Glomerular visceral epithelial cell (primary cell): ENCODE measurements around the gene LNP1.
A peak's percentile ranks its signal among the peaks of the same experiment; 100 is the strongest.
"Not testable (repeated sequence)": the region's sequence is repeated elsewhere in the genome, so short reads cannot be mapped to it uniquely, and the experiment has no call there.

Experiments used
- DNase-seq: peaks from one replicate; pipeline ENCODE4 v3.0.0-alpha.2; 2016; ENCODE audit errors: extremely low spot score

LNP1 gene

DNA sequence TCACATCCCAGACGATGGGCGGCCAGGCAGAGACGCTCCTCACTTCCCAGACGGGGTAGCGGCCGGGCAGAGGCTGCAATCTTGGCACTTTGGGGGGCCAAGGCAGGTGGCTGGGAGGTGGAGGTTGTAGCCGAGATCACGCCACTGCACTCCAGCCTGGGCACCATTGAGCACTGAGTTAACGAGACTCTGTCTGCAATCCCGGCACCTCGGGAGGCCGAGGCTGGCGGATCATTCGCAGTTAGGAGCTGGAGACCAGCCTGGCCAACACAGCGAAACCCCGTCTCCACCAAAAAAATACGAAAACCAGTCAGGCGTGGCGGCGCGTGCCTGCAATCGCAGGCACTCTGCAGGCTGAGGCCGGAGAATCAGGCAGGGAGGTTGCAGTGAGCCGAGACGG is 77.2 kb downstream of the LNP1 start:
- not testable (repeated sequence) for DNase-seq

DNA sequence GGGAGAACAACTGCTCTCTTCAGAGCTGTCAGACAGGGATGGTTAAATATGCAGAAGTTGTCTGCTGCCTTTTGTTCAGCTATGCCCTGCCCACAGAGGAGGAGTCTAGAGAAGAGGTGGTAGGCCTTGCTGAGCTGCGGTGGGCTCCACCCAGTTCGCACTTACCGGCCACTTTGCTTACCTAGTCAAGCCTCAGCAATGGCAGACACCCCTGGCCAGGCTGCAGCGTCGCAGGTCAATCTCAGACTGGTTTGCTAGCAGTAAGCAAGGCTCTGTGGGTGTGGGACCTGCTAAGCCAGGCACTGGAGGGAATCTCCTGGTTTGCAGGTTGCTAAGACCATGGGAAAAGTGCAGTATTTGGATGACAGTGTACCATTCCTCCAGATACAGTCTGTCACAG is 78.7 kb downstream of the LNP1 start:
- no peak for DNase-seq

DNA sequence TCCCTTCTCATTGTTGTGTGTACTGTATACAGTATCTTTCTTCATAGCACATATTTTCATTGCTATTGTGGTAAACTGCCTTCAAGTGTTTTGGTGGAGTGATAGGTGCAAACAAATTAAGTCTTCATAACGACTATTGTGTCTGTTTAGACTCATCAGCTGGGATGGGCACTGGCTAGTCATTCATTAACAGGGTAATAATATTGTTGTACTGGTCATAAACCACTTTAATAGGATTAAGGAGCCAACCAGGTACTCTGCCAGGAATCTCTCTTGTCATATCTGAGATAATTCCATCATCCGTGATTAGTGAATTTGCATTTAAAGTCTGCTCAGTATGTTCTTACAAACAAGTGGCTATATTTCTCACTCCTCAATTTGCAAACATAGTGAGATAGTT is 80.8 kb downstream of the LNP1 start:
- no peak for DNase-seq

DNA sequence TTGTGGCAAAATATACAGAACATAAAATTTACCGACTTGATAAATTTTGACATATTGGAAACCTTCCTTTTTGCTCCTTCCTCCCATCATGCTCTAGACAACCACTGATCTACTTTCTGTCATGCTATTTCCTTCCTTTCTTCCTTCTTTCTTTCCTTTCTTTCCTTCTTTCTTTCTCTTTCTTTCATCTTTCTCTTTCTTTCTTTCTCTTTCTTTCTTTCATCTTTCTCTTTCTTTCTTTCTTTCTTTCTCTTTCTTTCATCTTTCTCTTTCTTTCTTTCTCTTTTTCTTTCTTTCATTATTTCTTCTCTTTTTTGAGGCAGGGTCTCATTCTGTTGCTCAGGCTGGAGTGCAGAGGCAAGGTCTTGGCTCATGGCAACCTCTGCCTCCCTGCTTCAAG is 82.2 kb downstream of the LNP1 start:
- no peak for DNase-seq

DNA sequence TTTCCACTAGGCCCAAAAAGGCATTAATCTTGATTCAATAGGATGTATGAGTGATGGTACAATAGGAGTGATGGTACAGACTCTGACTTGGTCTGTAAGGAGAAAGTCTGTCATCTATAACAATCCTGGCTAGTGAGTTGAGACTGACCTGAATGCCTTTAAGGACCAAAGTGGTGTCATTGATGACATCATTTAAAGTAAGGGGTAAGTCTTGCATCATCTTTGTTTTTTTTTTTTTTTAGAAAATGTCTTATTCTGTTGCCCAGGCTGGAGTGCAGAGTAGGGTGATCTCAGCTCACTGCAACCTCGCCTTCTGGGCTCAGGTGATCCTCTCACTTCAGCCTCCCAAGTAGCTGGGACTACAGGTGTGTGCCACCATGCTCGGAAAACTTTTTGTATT is 85.5 kb downstream of the LNP1 start:
- DNase-seq: no peak

DNA sequence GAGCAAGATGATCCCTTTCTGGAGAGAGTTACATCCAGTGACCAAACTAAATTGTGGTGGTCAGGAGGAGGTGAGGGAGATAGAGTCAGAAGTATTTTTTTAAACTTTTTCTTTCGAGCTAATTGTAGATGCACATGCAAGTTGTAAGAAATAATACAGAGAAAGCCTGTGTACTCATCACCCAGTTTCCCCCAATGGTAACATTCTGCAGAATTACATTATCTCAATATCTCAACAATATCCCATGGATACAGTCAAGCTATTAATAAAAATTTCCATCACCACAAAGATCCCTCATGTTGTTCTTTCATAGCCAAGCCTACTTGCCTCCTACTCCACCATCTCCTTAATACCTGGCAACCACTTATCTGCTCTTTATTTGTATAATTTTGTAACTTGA is 87.8 kb downstream of the LNP1 start:
- DNase-seq: no peak

DNA sequence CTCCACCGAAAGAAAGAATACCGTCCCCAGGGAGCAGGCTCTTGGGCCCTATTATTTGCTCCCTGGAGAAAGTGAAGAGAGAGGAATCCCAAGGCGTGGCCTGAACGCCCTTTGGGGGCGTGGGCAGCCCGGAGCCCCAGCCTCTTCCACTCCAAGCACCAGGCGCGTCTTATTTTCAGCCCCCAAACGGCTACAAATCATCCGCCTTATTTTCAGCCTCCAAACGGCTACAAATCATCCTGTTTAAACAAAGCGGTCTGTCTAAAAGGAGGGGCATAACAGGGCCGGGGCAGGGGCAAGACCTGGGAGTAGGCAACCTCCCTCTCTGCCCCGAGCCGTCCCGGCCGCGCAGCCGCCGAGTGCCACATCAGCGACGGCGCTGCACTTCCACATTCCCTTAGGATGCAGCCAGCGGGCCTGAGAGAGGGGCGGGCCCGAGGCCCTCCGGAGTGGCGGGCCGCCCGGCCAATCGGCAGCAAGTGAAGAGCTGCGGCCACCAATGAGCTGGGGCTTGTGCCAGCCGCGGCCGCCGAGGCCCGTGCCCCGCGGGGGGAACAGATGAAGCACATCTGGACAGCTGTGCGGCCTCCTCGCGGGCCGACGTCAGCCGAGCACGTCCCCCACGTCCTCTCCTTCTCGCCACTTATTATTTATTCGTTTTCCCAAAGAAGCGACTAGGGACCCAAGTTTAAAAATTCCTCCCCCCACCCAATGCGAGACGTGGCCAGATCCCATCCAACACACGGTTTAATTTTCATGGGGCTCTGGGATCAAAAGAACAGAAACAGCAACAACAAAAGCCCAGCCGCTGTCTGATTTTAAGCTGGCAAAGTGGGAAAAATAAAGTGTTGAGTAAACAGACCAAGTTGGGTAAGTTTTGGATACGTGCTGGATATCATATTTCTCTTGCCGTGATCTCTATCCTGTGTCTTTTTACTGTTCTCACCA is 91.0 kb downstream of the LNP1 start, which contains the start of gene TMEM45A:
Gene TMEM45A (plus strand): TSS at position 561 of the 948 bp plus-strand sequence. CDS start 62,593 bp downstream, outside the sequence.
- DNase-seq: peak; percentile 95

DNA sequence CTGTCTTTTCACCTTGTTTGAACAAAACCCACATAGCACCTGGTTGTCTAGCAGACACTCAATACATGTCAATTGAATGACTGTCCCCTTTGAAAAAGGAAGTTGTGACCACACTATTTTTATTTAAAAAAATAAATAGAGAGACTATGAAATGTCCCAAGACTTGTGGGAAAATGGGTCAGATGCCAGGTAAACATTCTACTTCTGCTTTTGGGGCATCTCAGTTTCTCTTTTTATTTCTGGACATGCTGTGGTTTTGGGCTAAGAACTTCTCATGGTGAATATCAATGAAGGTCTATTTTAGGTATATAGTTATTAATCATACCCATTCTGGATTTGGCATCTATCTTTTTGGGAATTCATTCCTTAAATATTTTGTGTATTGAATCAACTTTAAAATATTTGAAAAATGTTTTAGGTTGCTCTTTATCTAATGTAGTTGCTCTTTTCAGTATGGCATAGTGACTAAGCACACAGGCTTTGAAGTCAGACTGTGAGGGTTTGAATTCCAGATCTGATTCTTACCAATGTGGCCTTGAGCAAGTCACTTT is 95.4 kb downstream of the LNP1 start:
- peak; percentile 57 for DNase-seq

DNA sequence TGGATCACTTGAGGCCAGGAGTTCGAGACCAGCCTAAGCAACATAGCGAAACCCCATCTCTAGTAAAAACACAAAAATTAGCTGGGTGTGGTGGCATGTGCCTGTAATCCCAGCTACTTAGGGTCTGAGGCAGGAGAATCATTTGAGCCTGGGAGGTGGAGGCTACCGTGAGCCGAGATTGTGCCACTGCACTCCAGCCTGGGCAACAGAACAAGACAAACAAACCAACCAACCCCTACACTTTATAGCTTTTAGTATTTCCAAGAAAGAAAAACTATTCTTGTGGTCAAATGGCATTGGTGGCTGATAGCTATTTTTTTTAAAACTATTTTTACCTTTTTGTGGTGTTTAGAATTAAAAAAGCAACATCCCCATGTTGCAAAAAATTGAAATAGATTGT is 98.3 kb downstream of the LNP1 start:
- no peak for DNase-seq

DNA sequence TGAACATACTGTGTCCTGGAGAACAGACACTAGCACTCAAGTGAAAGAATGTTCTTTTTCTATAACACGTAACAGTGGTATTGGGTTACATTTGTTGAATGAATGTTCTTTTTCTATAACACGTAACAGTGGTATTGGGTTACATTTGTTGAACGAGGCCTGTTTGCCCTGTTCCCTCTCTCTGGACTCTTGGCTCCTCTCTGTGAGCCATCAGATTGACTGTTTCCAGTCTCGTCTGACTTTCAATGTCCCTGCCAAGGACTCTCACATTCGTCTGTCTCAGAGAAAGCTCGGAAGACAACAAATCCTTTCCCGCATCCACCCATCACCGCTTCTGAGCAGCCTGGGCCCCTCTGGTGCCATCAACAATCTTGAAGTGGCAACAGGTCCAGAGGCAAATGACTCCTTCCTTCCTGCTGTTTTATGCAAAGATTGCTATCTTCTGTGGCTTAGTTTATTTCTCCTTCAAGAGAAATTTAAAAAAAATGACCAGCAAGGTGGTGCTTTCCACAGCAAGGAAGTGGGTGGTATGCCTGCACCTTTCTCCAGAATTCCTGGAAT is 99.1 kb downstream of the LNP1 start:
- DNase-seq: no peak

DNA sequence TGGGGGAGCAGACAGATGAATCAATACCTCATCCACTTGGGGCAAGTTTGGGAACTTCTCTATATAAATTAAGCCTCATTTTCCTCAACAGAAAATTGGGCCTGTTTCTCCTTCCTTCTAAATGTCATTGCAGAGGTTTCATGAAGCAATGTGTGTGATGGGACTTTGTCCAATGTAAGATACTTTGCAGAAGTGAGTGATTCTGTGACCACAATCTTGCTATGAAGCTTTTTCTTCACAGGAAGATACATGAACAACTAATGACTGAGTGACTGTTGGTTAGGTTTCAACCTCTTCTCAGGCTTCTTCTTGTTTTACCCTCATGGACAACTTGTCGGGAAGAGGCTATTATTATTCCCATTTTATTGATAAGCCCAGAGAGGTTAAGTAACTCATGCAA is 102.1 kb downstream of the LNP1 start:
- DNase-seq: no peak
